Common myeloid progenitor, CD34-positive (primary cell): Measurements from ENCODE around the gene TGFBR2.

Source experiments
- CTCF ChIA-PET: fragments of 350-600 bp; sonication (Branson Sonifier 250); formaldehyde crosslinking; loops from one replicate; lab custom pipeline; 2021; ENCODE audit warnings: antibody characterized with exemption; lab: Charles Lee
- POLR2A ChIA-PET: fragments of 350-600 bp; sonication (Branson Sonifier 250); formaldehyde crosslinking; loops from one replicate; lab custom pipeline; 2021; ENCODE audit warnings: antibody characterized with exemption; lab: Charles Lee
- DNase-seq, 3 donors: peaks; one replicate each; pipeline versions ENCODE4 v3.0.0 to v3.0.0-alpha.2; 2013
- H3K27ac ChIP-seq, 2 experiments: 1 replicate in 1 of 2; 2 replicates in 1 of 2; pipeline ENCODE4 v1.7.0; 2013; ENCODE audit warnings: inconsistent platforms in 2 of 2, low read length in 2 of 2, mild to moderate bottlenecking in 2 of 2, low read depth in 1 of 2, moderate library complexity in 1 of 2; ENCODE audit not compliant: severe bottlenecking in 2 of 2, insufficient read depth in 1 of 2, poor library complexity in 1 of 2
- H3K27me3 ChIP-seq, 5 experiments: replicated peaks in 2 of 5; 1 replicate in 3 of 5; 2 replicates in 2 of 5; pipeline versions ENCODE4 v1.6.1 to v1.7.0; 2013; ENCODE audit warnings: low read length in 4 of 5, mild to moderate bottlenecking in 2 of 5, moderate library complexity in 2 of 5, inconsistent platforms in 1 of 5; ENCODE audit not compliant: insufficient read depth in 5 of 5, control insufficient read depth in 4 of 5
- H3K36me3 ChIP-seq, 4 experiments: 1 replicate in 2 of 4; 2 replicates in 2 of 4; pipeline versions ENCODE4 v1.6.1 to v1.7.0; 2013; ENCODE audit warnings: low read length in 3 of 4, control low read depth in 1 of 4, mild to moderate bottlenecking in 1 of 4; ENCODE audit not compliant: control insufficient read depth in 4 of 4, insufficient read depth in 4 of 4
- H3K4me1 ChIP-seq, 4 experiments: 1 replicate in 3 of 4; 2 replicates in 1 of 4; pipeline versions ENCODE4 v1.6.1 to v1.7.1; 2013; ENCODE audit warnings: low read length in 3 of 4, mild to moderate bottlenecking in 3 of 4, control low read depth in 1 of 4, inconsistent platforms in 1 of 4, moderate library complexity in 1 of 4; ENCODE audit not compliant: control insufficient read depth in 4 of 4, insufficient read depth in 4 of 4; ENCODE audit errors: control extremely low read depth in 1 of 4
- H3K4me3 ChIP-seq, 7 experiments: 1 replicate in 4 of 7; 2 replicates in 3 of 7; pipeline versions ENCODE4 v1.5.1 to v1.7.0; 2013; ENCODE audit warnings: mild to moderate bottlenecking in 7 of 7, low read length in 6 of 7, moderate library complexity in 6 of 7, inconsistent platforms in 2 of 7, low read depth in 2 of 7, control low read depth in 1 of 7; ENCODE audit not compliant: insufficient read depth in 4 of 7, control insufficient read depth in 1 of 7; ENCODE audit errors: extremely low read depth in 1 of 7
- H3K9me3 ChIP-seq, 5 experiments: 1 replicate in 4 of 5; 2 replicates in 1 of 5; pipeline versions ENCODE4 v1.6.1 to v1.7.1; 2013; ENCODE audit warnings: low read length in 4 of 5, mild to moderate bottlenecking in 2 of 5, inconsistent platforms in 1 of 5, low read depth in 1 of 5, moderate library complexity in 1 of 5; ENCODE audit not compliant: control insufficient read depth in 4 of 5, insufficient read depth in 2 of 5; ENCODE audit errors: control extremely low read depth in 1 of 5
- WGBS: methylation state at CpG from one replicate; pipeline ENCODE4 v1.1.5; 2013; ENCODE audit not compliant: insufficient coverage; 5-methylcytosine and 5-hydroxymethylcytosine counted together

TGFBR2 gene

GRCh38 chr3:30729936-30730335 lies 123.5 kb downstream of the TGFBR2 start:
- Histone ChIP-seq H3K9me3 (no peaks in the 10 kb centered on the region), H3K27ac (no peak overlapping the region), H3K4me3 (no peak overlapping the region), H3K4me1 (peaks cover 0 to 2% (median 0%) of the 10 kb centered on the region in 4 experiments), H3K27me3 (no peaks in the 10 kb centered on the region), H3K36me3 (no peaks in the 10 kb centered on the region)
- POLR2A ChIA-PET: no interaction called here
- DNase-seq: no peak
- CTCF ChIA-PET: interaction anchor here (1.5 kb wide), 1 partner anchor 35 kb away, joined by 3 read pairs; no protein-coding TSS in a partner anchor

- ChIA-PET POLR2A (no interaction called here), CTCF (no interaction called here)
- 71% methylated on average over 3 of the region's 3 CpGs for WGBS
- H3K36me3 ChIP-seq: no peaks in the 10 kb centered on the region
- H3K9me3 ChIP-seq: no peaks in the 10 kb centered on the region
- no peak overlapping the region for H3K4me3 ChIP-seq
- DNase-seq: no peak
- peaks cover 0 to 2% (median 0%) of the 10 kb centered on the region in 4 experiments for H3K4me1 ChIP-seq
- no peak overlapping the region for H3K27ac ChIP-seq
- H3K27me3 ChIP-seq: no peaks in the 10 kb centered on the region
Observed at GRCh38 chr3:30730967-30731366, 124.6 kb downstream of the TGFBR2 start.

- no peak for DNase-seq
- no peak overlapping the region for H3K27ac ChIP-seq
- H3K4me3 ChIP-seq: no peak overlapping the region
- no peaks in the 10 kb centered on the region for H3K36me3 ChIP-seq
- no peaks in the 10 kb centered on the region for H3K9me3 ChIP-seq
- POLR2A ChIA-PET: interaction anchor here (0.7 kb wide), 1 partner anchor 161 kb away, joined by 3 read pairs; no protein-coding TSS in a partner anchor
- CTCF ChIA-PET: interaction anchor here (2.0 kb wide), 1 partner anchor 11 kb away, joined by 4 read pairs; no protein-coding TSS in a partner anchor
- H3K27me3 ChIP-seq: no peaks in the 10 kb centered on the region
- peaks cover 0 to 2% (median 0%) of the 10 kb centered on the region in 4 experiments for H3K4me1 ChIP-seq
- no CpG with 5 or more reads among the region's 1 CpG for WGBS
Observed at GRCh38 chr3:30733209-30733608, 126.8 kb downstream of the TGFBR2 start.

GRCh38 chr3:30733696-30734095 lies 127.3 kb downstream of the TGFBR2 start:
- Histone ChIP-seq H3K4me1 (peaks cover 0 to 2% (median 0%) of the 10 kb centered on the region in 4 experiments), H3K27me3 (no peaks in the 10 kb centered on the region), H3K4me3 (no peak overlapping the region), H3K9me3 (no peaks in the 10 kb centered on the region), H3K27ac (no peak overlapping the region), H3K36me3 (no peaks in the 10 kb centered on the region)
- WGBS: no CpG with 5 or more reads among the region's 2 CpGs
- ChIA-PET POLR2A (interaction anchor here (0.7 kb wide), 1 partner anchor 161 kb away, joined by 3 read pairs; no protein-coding TSS in a partner anchor), CTCF (interaction anchor here (0.9 to 2.0 kb wide), 3 partner anchors 10 to 18 kb away, joined by 3 to 5 read pairs (median 4); no protein-coding TSS in a partner anchor)
- DNase-seq: no peak

GRCh38 chr3:30737743-30738499 lies 131.5 kb downstream of the TGFBR2 start:
- H3K27ac ChIP-seq: no peak overlapping the region
- WGBS: 100% methylated on average over 3 of the region's 3 CpGs
- H3K36me3 ChIP-seq: no peaks in the 10 kb centered on the region
- no peaks in the 10 kb centered on the region for H3K27me3 ChIP-seq
- H3K4me3 ChIP-seq: no peak overlapping the region
- H3K4me1 ChIP-seq: no peaks in the 10 kb centered on the region
- ChIA-PET POLR2A (no interaction called here), CTCF (interaction anchor here (1.3 kb wide), 1 partner anchor 10 kb away, joined by 3 read pairs; no protein-coding TSS in a partner anchor)
- no peaks in the 10 kb centered on the region for H3K9me3 ChIP-seq
- DNase-seq: no peak

GRCh38 chr3:30738605-30739004 lies 132.2 kb downstream of the TGFBR2 start:
- no peaks in the 10 kb centered on the region for H3K4me1 ChIP-seq
- H3K36me3 ChIP-seq: no peaks in the 10 kb centered on the region
- no peak for DNase-seq
- CTCF ChIA-PET: interaction anchor here (1.3 kb wide), 1 partner anchor 9 kb away, joined by 3 read pairs; no protein-coding TSS in a partner anchor
- no peak overlapping the region for H3K4me3 ChIP-seq
- H3K27ac ChIP-seq: no peak overlapping the region
- H3K27me3 ChIP-seq: no peaks in the 10 kb centered on the region
- H3K9me3 ChIP-seq: no peaks in the 10 kb centered on the region
- no CpG with 5 or more reads among the region's 3 CpGs for WGBS
- POLR2A ChIA-PET: no interaction called here

- WGBS: 100% methylated on average over 2 of the region's 2 CpGs
- Histone ChIP-seq H3K4me1 (no peaks in the 10 kb centered on the region), H3K36me3 (no peaks in the 10 kb centered on the region), H3K9me3 (no peaks in the 10 kb centered on the region), H3K4me3 (no peak overlapping the region), H3K27ac (no peak overlapping the region), H3K27me3 (no peaks in the 10 kb centered on the region)
- ChIA-PET CTCF (interaction anchor here (1.5 kb wide), 1 partner anchor 10 kb away, joined by 3 read pairs; no protein-coding TSS in a partner anchor), POLR2A (no interaction called here)
- no peak for DNase-seq
Observed at GRCh38 chr3:30741889-30742288, 135.5 kb downstream of the TGFBR2 start.
